Measurements from ENCODE around the gene KIRREL1.

DNA sequence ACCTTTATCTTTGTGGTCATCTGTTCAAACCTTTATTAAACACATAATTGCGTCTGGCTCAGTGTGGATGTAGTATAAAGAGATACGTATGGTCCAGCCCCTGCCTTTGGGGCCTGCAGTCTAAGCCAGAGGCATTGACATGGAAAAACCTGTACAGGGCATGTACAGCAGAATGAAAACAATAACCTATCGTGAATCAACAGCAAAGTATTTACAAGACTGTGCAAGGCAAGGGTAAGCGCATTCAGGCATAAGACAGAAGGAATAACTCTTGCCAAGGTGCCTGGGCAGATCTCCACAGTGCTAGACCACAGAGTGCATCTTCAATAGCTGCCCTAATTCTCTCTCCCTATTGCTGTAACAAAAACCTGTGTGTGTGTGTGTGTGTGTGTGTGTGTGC, 35.5 kb downstream of the KIRREL1 start:
- TF ChIP-seq, protein P1, sequence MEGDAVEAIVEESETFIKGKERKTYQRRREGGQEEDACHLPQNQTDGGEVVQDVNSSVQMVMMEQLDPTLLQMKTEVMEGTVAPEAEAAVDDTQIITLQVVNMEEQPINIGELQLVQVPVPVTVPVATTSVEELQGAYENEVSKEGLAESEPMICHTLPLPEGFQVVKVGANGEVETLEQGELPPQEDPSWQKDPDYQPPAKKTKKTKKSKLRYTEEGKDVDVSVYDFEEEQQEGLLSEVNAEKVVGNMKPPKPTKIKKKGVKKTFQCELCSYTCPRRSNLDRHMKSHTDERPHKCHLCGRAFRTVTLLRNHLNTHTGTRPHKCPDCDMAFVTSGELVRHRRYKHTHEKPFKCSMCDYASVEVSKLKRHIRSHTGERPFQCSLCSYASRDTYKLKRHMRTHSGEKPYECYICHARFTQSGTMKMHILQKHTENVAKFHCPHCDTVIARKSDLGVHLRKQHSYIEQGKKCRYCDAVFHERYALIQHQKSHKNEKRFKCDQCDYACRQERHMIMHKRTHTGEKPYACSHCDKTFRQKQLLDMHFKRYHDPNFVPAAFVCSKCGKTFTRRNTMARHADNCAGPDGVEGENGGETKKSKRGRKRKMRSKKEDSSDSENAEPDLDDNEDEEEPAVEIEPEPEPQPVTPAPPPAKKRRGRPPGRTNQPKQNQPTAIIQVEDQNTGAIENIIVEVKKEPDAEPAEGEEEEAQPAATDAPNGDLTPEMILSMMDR (conservative IDR thresholded peaks at IDR 0.05): no peak
- TF ChIP-seq ZFX (IDR thresholded peaks at IDR 0.05): no peak

Measured in C4-2B (cell line).